GM21825 (cell line): ENCODE data around the gene TESK1.
"Not testable (repeated sequence)": the region's sequence is repeated elsewhere in the genome, so short reads cannot be mapped to it uniquely, and the experiment has no call there.

Experiments
- ATAC-seq: cut with Tn5 transposase; IDR thresholded peaks from one replicate; pipeline ENCODE4 v1.9.1; 2021; ENCODE audit warnings: mild to moderate bottlenecking, moderate library complexity; ENCODE audit not compliant: unreplicated experiment

Gene TESK1

DNA sequence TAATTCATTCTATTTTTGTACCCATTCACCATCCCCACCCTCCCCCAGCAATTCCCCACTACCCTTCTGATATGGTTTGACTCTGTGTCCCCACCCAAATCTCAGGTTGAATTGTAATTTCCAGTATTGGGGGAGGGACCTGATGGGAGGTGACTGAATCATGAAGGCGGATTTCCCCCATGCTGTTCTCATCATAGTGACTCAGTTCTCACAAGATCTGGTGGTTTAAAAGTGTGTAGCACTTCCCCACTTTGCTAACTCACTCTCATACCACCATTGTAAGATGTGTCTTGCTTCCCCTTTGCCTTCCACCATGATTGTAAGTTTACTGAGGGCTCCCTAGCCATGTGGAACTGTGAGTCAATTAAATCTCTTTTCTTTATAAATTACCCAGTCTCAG, 25.9 kb upstream of the TESK1 start:
- no peak for ATAC-seq

DNA sequence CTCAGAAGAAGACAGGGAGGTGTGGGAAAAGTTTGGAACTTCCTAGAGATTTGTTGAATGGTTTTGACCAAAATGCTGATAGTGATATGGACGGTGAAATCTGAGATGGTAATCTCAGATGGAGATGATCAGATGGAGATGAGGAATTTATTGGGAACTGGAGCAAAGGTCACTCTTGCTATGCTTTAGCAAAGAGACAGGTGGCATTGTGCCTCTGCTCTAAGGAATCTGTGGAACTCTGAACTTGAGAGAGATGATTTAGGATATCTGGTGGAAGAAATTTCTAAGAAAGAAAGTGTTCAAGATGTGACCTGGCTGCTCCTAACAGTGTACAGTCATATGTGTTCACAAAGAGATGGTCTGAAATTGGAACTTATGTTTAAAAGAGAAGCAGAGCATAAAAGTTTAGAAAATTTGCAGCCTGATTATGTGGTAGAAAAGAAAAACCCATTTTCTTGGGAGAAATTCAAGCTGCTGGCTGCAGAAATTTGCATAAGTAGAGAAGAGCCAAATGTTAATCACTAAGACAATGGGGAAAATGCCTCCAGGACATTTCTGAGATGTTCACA, 25.3 kb upstream of the TESK1 start:
- ATAC-seq = not testable (repeated sequence)

DNA sequence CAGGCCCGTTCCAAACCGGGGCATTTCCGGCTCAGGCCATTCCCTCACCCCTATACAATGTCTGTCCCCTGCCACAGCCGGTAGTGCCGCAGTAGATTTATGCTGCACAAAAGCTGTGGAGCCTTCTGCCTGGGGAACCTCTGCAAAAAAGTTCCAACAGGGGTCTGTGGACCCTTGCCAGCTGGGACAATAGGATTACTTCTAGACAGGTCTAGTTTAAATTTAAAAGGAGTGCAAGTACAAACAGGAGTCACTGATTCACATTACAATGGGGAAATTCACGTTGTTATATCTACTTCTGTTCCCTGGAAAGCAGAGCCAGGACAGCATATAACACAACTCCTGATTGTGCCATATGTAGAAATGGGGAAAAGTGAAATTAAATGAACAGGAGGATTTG, 21.5 kb upstream of the TESK1 start:
- ATAC-seq = not testable (repeated sequence)

DNA sequence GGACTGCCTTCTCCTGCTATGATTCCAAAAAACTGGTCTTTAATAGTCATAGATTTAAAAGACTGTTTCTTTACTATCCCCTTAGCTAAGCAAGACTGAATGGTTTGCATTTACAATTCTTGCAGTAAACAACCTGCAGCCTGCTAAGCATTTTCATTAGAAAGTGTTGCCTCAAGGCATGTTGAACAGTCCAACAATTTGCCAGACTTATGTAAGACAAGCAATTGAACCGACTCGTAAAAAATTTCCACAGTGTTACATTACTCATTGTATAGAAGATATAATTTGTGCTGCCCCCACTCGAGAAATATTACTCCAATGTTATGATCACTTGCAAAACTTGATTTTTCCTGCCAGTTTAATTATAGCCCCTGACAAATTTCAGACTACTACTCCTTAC, 20.4 kb upstream of the TESK1 start:
- ATAC-seq = not testable (repeated sequence)

DNA sequence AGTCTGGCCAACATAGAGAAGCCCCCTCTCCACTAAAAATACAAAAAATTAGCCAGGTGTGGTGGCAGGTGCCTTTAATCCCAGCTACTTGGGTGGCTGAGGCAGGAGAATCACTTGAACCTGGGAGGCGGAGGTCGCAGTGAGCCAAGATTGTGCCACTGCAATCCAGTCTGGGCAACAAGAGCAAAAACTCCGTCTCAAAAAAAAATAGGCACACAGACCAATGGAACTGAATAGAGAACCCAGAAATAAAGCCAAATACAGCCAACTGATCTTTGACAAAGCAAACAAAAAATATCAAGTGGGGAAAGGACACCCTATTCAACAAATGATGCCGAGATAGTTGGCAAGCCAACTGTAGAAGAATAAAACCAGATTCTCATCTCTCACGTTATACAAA, 16.6 kb upstream of the TESK1 start:
- ATAC-seq = not testable (repeated sequence)

DNA sequence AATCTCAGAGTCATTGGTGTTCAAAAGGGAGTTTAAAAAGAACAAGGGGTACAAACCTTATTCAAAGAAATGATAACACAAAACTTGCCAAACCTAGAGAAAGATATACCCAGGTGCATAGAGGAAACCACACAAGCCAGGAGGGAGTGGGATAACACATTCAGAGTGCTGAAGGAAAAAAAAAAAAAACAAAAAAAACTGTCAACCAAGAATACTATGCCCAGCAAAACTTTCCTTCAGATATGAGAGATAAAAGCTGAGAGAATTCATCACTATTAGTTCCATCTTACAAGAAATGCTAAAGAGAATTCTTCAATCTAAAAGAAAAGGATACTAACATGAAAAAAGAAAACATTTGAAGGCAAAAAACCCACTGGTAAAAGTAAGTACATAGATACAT, 11.5 kb upstream of the TESK1 start:
- ATAC-seq = no peak

DNA sequence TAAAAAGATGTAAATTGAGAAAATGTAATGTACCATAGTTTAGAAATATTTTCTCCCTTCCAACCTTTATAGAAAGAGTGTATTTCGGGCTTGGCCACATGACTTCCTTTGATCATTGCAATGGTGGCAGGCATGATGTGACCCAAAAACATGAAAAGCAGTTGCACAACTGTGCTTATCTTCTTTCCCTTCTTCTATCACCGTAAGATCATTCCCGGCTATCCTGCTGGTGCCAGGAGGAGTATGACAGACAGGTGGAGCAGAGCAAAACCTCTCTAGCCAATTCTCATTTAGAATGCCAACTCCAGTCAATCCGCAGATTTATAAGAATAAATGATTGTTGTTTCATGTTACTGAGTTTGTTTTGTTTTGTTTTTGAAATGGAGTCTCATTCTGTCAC, 10.6 kb upstream of the TESK1 start:
- no peak for ATAC-seq

DNA sequence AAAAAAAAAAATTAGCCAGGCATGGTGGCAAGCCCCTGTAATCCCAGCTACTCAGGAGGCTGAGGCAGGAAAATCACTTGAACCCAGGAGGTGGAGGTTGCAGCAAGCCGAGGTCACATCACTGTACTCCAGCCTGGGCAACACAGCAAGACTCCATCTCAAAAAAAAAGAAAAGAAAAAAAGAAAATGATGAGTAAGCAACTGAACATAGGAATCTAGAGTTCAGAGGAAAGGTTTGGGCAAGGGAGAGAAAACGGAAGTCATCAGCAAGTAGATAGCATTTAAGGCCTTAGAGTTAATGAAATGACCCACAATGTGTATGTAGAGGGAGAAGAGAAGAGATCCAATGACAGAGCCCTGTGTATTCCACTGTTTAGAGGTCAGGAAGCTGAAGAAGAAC, 8.2 kb upstream of the TESK1 start:
- not testable (repeated sequence) for ATAC-seq

DNA sequence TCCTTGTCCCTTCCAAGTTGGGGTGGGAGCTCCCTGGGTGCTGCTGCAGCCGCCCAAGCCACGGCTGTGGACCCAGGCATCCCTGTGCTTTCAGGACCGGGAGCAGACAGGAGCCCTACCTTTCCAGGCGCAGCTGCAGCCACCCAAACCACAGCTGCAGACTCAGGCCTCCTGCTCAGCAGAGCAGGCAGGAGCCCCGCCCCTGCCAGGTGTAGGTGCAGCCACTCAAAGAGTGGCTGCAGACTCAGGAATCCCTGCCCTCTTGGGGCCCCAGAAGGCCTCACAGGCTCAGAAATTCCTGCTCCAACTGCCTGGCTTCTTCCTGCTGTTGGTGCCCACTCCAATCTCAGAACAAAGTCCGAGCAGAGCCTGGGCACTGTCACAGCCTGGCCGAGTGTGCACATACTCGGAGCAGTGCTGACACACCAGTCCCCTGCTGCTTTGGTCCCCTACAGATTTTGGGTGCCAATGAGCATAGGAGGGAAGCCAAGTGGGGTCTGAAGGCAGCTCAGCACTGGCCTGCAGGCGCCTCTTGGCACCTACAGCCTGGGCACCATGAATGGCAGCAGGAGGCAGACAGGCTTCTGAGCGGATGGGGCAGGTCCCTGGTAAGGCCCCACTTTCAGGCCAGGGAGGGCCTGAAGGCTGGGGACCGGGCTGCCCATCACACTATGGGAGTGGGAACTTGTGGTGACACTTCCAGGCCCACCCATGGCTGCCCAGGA, 6.0 kb upstream of the TESK1 start:
- ATAC-seq = no peak

DNA sequence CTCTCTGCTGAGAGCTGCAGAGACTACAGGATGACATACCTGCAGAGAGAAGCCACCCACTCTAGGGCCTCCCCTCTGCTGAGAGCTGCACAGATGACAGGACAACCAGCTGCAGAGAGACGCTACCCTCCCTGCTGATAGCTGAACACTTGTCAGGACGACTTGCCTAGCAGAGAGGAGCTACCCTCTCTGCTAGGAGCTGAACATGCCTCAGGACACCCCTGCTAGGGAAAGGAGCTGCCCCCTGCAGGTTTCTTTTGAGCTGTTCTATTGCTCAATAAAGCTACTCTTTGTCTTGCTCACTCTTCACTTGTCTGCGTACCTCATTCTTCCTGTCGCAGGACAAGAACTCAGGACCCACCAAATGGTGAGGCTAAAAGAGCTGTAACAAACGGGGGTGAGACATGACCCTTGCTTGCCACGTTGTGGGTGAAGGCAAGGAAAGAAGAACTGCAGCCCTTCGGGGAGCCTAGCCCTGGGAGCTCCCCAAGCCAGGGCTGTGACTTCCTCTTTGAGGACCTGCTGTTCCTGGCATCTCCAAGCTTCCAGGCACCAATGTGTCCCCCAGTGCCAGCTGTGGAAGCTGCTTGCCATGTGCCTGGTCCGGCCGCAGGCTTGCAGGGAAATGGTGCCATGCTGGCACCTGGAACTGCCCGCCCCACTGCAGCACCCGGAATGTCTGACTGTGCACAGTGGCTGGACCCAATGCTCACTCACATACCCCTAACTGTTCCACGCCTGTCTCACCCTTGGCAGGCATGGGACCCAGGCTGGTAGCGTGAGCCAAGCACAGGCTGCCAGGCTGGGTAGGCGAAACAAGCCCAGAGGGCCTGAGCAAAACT, 5.1 kb upstream of the TESK1 start:
- no peak for ATAC-seq

DNA sequence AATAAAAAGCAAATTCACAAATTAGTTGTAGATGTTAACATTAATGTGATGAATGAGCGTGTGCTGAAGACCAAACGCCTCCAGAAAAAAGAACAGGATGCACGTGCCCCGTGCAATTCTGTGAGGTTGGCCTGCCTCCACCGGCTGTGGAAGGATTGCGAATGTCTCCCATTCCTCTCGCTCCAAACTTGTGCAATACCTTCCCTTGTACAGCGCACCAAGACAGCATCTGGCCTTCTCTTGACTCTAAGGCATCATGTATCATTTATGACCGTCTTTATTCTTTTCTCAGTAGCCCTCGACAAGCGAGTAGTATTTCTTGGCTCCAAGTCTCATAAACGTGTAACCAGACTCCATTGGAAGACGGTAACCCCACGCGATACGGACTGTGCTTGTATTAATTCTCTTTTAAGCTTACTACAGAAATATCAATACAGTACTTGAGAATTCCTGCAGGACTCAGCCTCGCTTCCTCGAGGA, 1.5 kb upstream of the TESK1 start:
- ATAC-seq = no peak

DNA sequence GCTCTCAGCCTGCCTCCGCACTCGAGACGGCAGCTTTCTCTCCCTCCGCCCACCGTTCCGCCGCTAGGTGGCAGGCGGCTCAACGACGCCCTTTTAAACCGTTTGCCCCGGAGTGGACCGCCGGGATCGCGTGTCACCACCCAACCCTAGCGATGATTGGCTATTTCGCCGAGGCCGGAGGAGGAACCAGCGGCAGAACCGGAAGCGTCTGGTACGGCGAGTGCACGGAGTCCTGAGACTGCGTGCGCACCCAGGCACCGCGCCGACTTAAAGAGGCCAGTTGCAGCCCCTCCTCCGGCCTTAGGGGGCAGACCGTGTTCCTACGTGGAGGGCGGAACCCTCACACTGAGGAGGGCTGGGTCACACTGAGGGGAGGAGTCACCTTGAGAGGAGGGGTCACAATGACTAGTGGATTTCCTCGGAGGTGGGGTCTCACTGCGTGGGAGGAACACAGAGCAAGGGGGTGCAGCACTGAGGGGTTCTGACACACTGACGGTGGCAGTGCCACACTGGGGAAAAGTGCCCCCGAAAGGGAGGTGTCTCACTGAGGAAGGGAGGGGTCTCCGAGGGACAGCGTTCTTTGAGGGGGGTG, 980 bp upstream of the TESK1 start:
- peak; percentile 87 for ATAC-seq

DNA sequence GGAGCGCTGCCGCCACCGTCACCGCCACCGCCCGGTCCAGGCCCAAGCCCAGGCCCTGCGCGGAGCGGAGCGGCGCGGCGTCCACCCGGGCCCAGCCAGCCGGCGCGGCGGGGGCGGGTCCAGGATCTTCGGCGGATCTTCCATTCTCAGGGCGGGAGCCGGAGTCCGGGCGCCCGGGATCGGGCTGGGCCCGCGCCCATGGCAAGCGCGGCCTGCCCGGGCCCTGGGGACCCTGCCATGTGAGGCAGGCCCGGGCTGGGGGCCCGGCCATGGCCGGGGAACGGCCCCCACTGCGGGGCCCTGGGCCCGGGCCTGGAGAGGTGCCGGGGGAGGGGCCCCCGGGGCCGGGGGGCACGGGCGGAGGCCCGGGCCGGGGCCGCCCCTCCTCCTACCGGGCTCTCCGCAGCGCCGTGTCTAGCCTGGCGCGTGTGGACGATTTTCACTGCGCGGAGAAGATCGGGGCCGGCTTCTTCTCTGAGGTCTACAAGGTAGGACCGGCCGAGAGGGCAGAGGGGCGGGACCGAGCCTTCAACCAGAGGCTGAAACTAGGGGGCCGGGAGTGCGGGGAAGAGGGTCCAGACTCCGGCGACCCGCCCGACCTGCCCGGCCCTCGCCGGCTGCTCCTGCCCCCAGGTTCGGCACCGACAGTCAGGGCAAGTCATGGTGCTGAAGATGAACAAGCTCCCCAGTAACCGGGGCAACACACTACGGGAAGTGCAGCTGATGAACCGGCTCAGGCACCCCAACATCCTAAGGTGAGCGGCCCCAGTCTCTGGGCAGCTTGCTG, 482 bp downstream of the TESK1 start:
- ATAC-seq = peak; percentile 5

DNA sequence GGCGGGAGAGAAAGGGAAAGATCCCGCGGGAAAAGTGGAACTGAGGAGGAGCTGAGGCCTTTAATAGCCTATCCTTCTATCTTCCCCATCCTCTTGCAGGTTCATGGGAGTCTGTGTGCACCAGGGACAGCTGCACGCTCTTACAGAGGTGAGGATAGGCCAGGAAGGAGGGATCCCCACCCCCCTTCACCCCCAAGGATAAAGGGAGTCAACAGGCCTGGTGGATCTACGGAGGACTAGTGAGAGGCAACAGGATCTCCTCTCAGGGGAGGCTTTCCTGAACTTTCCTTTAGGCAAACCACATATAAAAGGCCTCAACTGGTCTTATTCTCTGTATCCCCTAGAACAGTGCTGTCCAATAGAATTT, 1.1 kb downstream of the TESK1 start:
- ATAC-seq = no peak

DNA sequence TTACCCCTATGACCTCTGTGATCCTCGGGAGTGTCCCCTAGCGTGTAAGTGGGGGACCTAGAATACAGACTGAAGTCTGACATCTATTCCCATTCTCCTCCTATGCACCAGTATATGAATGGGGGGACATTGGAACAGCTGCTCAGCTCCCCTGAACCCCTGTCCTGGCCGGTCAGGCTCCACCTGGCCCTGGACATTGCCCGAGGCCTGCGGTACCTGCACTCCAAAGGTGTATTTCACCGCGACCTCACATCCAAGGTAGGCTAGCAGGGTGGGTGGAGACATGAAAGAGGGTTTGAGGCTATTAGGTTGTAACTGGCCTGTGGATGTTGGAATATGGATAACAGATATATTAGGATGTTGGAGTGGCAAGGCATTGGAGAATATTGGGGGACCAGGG, 1.7 kb downstream of the TESK1 start:
- no peak for ATAC-seq

DNA sequence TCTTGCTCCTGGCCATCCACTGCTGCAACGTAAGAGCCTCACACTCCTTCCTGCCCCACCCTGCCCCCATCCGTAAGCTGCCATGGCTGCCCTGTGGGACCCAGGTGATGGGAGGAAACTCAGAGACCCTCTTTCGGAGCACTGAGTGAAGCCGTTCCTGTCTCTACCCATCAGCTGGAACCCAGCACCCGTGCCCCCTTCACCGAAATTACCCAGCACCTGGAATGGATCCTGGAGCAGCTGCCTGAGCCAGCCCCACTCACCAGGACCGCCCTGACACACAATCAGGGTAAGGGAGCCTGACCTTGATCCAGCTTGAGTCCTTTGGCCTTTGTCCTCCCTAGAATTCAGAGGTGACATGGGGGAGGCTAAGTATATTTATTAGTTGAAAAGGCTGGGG, 3.2 kb downstream of the TESK1 start:
- no peak for ATAC-seq

DNA sequence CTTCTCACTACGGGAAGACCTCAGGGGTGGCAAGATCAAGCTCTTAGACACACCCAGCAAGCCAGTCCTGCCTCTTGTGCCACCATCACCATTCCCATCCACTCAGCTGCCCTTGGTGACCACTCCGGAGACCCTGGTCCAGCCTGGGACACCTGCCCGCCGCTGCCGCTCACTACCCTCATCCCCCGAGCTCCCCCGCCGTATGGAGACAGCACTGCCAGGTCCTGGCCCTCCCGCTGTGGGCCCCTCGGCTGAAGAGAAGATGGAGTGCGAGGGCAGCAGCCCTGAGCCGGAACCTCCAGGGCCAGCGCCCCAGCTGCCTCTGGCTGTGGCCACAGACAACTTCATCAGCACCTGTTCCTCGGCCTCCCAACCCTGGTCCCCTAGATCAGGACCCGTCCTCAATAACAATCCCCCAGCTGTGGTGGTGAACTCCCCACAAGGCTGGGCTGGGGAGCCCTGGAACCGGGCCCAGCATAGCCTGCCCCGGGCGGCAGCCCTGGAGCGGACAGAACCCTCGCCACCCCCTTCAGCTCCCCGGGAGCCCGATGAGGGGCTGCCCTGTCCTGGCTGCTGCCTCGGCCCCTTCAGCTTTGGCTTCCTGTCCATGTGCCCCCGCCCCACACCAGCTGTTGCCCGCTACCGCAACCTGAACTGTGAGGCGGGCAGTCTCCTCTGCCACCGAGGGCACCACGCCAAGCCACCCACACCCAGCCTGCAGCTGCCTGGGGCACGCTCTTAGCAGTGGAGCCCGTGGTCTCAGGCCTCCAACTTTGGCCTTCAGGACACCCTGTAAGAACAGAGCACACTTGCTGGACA, 4.1 kb downstream of the TESK1 start:
- no peak for ATAC-seq

DNA sequence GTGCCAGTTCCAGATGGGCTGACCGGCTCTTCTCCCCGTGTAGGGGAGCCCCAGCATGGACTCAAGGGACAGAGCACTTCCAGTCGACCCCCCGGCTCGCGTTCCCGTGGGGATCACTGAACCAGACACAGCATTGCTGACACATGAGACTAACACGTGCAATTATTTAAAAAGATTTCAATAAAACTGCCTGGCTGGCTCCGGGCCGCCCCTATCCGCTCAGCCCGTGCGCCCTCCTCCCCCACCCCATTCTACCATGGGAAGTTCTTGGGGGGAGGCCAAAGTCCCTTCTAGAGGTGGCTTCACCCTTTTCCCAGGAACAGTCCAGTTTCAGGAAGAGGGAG, 4.7 kb downstream of the TESK1 start:
- ATAC-seq = no peak

DNA sequence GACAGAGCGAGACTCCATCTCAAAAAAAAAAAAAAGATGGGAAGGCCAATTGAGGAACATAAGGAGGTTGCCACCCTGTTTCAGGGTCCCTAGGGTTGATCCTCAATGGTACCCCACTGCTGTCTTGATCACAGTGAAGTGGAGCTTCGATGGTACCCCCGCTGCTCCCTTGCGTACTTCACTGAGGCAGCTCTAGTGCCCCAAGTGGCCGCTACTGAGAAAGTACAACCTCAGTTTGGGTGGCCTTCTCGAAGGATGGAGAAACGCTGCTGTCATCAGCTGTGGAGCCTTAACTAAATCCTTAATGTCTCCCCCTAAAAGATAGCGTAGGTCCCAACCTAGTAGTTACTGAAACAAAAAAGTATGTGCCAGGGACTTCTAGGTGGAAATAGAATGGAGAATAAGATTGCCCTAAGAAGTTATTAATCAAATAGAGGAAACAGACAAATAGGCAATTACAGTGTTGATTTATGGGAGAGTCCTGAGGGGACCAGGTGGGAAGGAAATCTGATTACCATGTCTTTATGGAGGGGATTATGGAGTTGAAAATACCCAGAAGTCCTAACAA, 6.3 kb downstream of the TESK1 start:
- no peak for ATAC-seq

DNA sequence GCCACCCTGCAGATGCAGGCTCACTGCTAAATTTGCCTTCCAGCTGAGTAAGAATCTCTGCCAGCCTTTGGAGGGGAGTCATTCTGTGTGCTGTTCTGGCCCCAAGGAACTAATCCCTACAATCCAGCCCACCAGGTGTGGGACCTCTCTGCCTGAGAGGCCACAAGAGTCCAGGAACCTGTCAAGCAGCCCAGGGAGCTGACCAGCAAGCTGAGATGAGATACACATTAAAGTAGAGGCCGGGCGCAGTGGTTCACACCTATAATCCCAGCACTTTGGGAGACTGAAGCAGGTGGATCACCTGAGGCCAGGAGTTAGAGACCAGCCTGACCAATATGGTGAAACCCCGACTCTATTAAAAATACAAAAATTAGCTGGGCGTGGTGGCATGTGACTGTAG, 7.0 kb downstream of the TESK1 start:
- ATAC-seq = not testable (repeated sequence)
